Natural killer cell (primary cell): ENCODE results near the gene PIEZO1. TPM values are rescaled to one million over a fixed set of nuclear protein-coding genes. Genes with fewer than 3 reads are reported as not detected.

Experiments
- ATAC-seq, 3 donors: fragments of 150-1000 bp in 2 of 3; fragments of 200-7000 bp in 1 of 3; cut with Tn5 transposase; 1 replicate in 1 of 3; 2 replicates in 2 of 3; pipeline ENCODE4 v1.10.0; 2021; ENCODE audit warnings: mild to moderate bottlenecking in 2 of 3, moderate library complexity in 2 of 3
- DNase-seq, 2 donors: peaks; one replicate each; pipeline versions ENCODE4 v3.0.0 to v3.0.0-alpha.2; 2013 to 2021; ENCODE audit warnings: mixed read lengths in 1 of 2
- H3K27ac ChIP-seq: one replicate; pipeline ENCODE4 v1.5.1; 2013; ENCODE audit warnings: mild to moderate bottlenecking, low read length
- H3K27me3 ChIP-seq: one replicate; pipeline ENCODE4 v1.6.1; 2013; ENCODE audit warnings: low read length; ENCODE audit not compliant: control insufficient read depth, insufficient read depth
- H3K36me3 ChIP-seq: one replicate; pipeline ENCODE4 v1.6.1; 2013; ENCODE audit warnings: low read length; ENCODE audit not compliant: control insufficient read depth, insufficient read depth
- H3K4me1 ChIP-seq: one replicate; pipeline ENCODE4 v1.6.1; 2013; ENCODE audit warnings: low read length; ENCODE audit not compliant: control insufficient read depth, insufficient read depth
- H3K4me3 ChIP-seq: one replicate; pipeline ENCODE4 v1.5.1; 2013; ENCODE audit warnings: low read length
- H3K9me3 ChIP-seq: one replicate; pipeline ENCODE4 v1.6.1; 2013; ENCODE audit warnings: low read length; ENCODE audit not compliant: control insufficient read depth, insufficient read depth
- H3K27ac Mint-ChIP-seq, 2 donors: one replicate each; pipeline ENCODE4 v1.8.0; 2022; ENCODE audit warnings: mild to moderate bottlenecking in 2 of 2, mixed read lengths in 2 of 2, moderate library complexity in 1 of 2
- H3K27me3 Mint-ChIP-seq, 2 donors: one replicate each; pipeline ENCODE4 v1.8.0; 2022; ENCODE audit warnings: low read depth in 2 of 2, mixed read lengths in 2 of 2
- H3K36me3 Mint-ChIP-seq: one replicate; pipeline ENCODE4 v1.8.0; 2022; ENCODE audit warnings: mixed read lengths
- H3K4me1 Mint-ChIP-seq, 2 donors: one replicate each; pipeline ENCODE4 v1.8.0; 2022; ENCODE audit warnings: mixed read lengths in 2 of 2
- H3K4me3 Mint-ChIP-seq: one replicate; pipeline ENCODE4 v1.8.0; 2022; ENCODE audit warnings: mild to moderate bottlenecking, moderate library complexity, mixed read lengths
- H3K9me3 Mint-ChIP-seq, 2 donors: one replicate each; pipeline ENCODE4 v1.8.0; 2022; ENCODE audit warnings: mixed read lengths in 2 of 2
- CTCF ChIP-seq: fragments of 200-600 bp; IDR thresholded peaks from one replicate; pipeline ENCODE4 v1.8.0; 2022; ENCODE audit warnings: antibody characterized with exemption
- WGBS: methylation state at CpG from one replicate; pipeline ENCODE4 v1.1.7; 2013; ENCODE audit warnings: missing lambda C conversion rate; ENCODE audit not compliant: insufficient coverage; 5-methylcytosine and 5-hydroxymethylcytosine counted together
- intact Hi-C: fragments of 100-400 bp; cut with micrococcal nuclease; formaldehyde crosslinking; loops from one replicate; pipeline ENCODE4 v1.14.2; 2022
- total RNA-seq, 4 donors: library from RNA; stranded (reverse); fragments of 120-200 nt in 1 of 4; gene quantifications; one replicate each; pipeline versions ENCODE4 v1.2.3 to v1.2.4, GENCODE V29; 2013 to 2022

The PIEZO1 gene
- total RNA-seq, 3 donors from 2014 or later (not counting 1 experiment from before 2014, with no cell fraction given), result 172 to 197 (median 183) TPM

DNA sequence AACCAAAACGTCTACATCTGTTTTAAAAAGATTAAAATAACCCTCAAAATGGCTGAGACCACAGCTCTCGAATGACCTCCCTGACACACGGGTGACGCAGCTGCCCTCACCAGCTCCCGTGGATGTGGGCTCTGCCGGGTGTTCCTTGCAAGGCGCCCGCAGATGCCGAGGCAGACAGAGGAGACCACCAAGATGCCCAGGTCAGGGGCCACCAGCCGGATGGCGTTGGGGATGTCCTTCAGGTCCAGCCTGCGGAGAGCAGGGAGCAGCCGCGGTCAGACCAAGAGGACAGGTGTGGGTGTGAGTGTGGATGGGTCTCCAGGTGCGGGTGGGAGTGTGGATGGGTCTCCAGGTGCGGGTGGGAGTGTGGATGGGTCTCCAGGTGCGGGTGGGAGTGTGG, 43.7 kb downstream of the PIEZO1 start:
- peaks cover 18% of the 10 kb centered on the region for H3K36me3 ChIP-seq

GRCh38 chr16:88740727-88741055, 44.3 kb downstream of the PIEZO1 start:
- Mint-ChIP-seq H3K4me3 (no peak overlapping the region), H3K27ac (no peak overlapping the region), H3K27me3 (no peaks in the 10 kb centered on the region), H3K4me1 (peaks cover 7 to 16% of the 10 kb centered on the region in 2 donors), H3K9me3 (no peaks in the 10 kb centered on the region), H3K36me3 (no peaks in the 10 kb centered on the region)
- H3K27me3 ChIP-seq, result no peaks in the 10 kb centered on the region
- no peak overlapping the region for H3K27ac ChIP-seq
- DNase-seq (no peak), ATAC-seq (no peak)
- intact Hi-C loops, result no loop called here
- WGBS, result 90% methylated on average over 12 of the region's 12 CpGs
- H3K36me3 ChIP-seq, result peaks cover 23% of the 10 kb centered on the region
- H3K4me1 ChIP-seq, result peaks cover 38% of the 10 kb centered on the region
- no peaks in the 10 kb centered on the region for H3K9me3 ChIP-seq
- H3K4me3 ChIP-seq, result no peak overlapping the region
- no peak for TF ChIP-seq CTCF

More for the DNA sequence above, 43.7 kb downstream of the PIEZO1 start:
- no peak overlapping the region for H3K27ac ChIP-seq
- Mint-ChIP-seq H3K4me3 (no peak overlapping the region), H3K36me3 (no peaks in the 10 kb centered on the region), H3K27me3 (no peaks in the 10 kb centered on the region), H3K4me1 (peaks cover 12 to 23% of the 10 kb centered on the region in 2 donors), H3K27ac (no peak overlapping the region), H3K9me3 (no peaks in the 10 kb centered on the region)
- no peaks in the 10 kb centered on the region for H3K9me3 ChIP-seq
- no peak overlapping the region for H3K4me3 ChIP-seq
- TF ChIP-seq CTCF, result no peak
- no peak for ATAC-seq
- WGBS, result 92% methylated on average over 17 of the region's 17 CpGs
- DNase-seq, result no peak
- intact Hi-C loops, result no loop called here
- no peaks in the 10 kb centered on the region for H3K27me3 ChIP-seq
- peaks cover 43% of the 10 kb centered on the region for H3K4me1 ChIP-seq

GRCh38 chr16:88739977-88740726, 44.9 kb downstream of the PIEZO1 start:
- H3K4me1 Mint-ChIP-seq, result peaks cover 7 to 10% of the 10 kb centered on the region in 2 donors
- H3K27me3 Mint-ChIP-seq, result no peaks in the 10 kb centered on the region
- H3K36me3 Mint-ChIP-seq, result no peaks in the 10 kb centered on the region
- no peak overlapping the region for H3K27ac Mint-ChIP-seq
- no peak for ATAC-seq
- H3K36me3 ChIP-seq, result peaks cover 28% of the 10 kb centered on the region
- no peak overlapping the region for H3K27ac ChIP-seq
- no peak overlapping the region for H3K4me3 ChIP-seq
- H3K4me3 Mint-ChIP-seq, result no peak overlapping the region
- no peaks in the 10 kb centered on the region for H3K9me3 ChIP-seq
- H3K27me3 ChIP-seq, result no peaks in the 10 kb centered on the region
- DNase-seq, result no peak
- intact Hi-C loops, result loop anchor here (5.0 kb wide), 1 partner anchor 117 kb away; the partner anchor contains the start of genes GALNS and TRAPPC2L
- no peak for TF ChIP-seq CTCF
- whole genome bisulfite sequencing, result 92% methylated on average over 33 of the region's 33 CpGs
- H3K4me1 ChIP-seq, result peaks cover 32% of the 10 kb centered on the region
- no peaks in the 10 kb centered on the region for H3K9me3 Mint-ChIP-seq
